Left lung (tissue), 10 donors: ENCODE data around the gene SPINK9. TPM values are rescaled to one million over a fixed set of nuclear protein-coding genes. Genes with fewer than 3 reads are reported as not detected.

Source experiments
- ATAC-seq: fragments of 200-7000 bp; cut with Tn5 transposase; one replicate; pipeline ENCODE4 v1.9.1; 2020; ENCODE audit warnings: moderate library complexity
- DNase-seq, 4 donors: peaks; one replicate each; pipeline ENCODE4 v3.0.0-alpha.2; 2013 to 2020
- H3K27ac ChIP-seq, 2 donors: fragments of 200-600 bp; sonication (generic) in 1 of 2; one replicate each; pipeline versions ENCODE4 v1.5.0 to v1.8.0; 2020 to 2021
- H3K27me3 ChIP-seq, 2 donors: fragments of 200-600 bp; sonication (generic) in 1 of 2; one replicate each; pipeline versions ENCODE4 v1.5.0 to v1.8.0; 2020 to 2021
- H3K36me3 ChIP-seq, 2 donors: fragments of 200-600 bp; sonication (generic) in 1 of 2; one replicate each; pipeline versions ENCODE4 v1.5.0 to v1.8.0; 2020 to 2021
- H3K4me1 ChIP-seq, 2 donors: fragments of 200-600 bp; one replicate each; pipeline ENCODE4 v1.8.0; 2021
- H3K4me3 ChIP-seq, 2 donors: fragments of 200-600 bp; sonication (generic) in 1 of 2; one replicate each; pipeline versions ENCODE4 v1.5.0 to v1.8.0; 2020 to 2021; ENCODE audit warnings: mild to moderate bottlenecking in 1 of 2
- H3K9me3 ChIP-seq, 2 donors: fragments of 200-600 bp; sonication (generic) in 1 of 2; one replicate each; pipeline versions ENCODE4 v1.5.0 to v1.8.0; 2020 to 2021
- intact Hi-C, 2 donors: fragments of 100-400 bp; cut with DNase I; formaldehyde crosslinking; loops; one replicate each; pipeline versions ENCODE4 v1.11.2 to v1.14.2; 2022
- polyA plus RNA-seq, 6 donors: library from polyadenylated mRNA; unstranded; fragments of 120-200 nt; gene quantifications; one replicate each; pipeline ENCODE4 v1.2.1, GENCODE V29; 2013; ENCODE audit not compliant: insufficient read length in 6 of 6
- total RNA-seq, 2 donors: library from RNA; stranded (reverse); fragmentation: NEBNext Ultra II Directional; extraction: Animal tissue kit (Norgen Biotek cat#: 25700); gene quantifications; one replicate each; pipeline ENCODE4 v1.2.1, GENCODE V29; 2021
- TF ChIP-seq, protein P1 (sequence below), 2 donors: fragments of 200-600 bp; sonication (generic) in 1 of 2; IDR thresholded peaks; one replicate each; pipeline versions ENCODE4 v1.5.0 to v1.8.0; 2021; ENCODE audit warnings: antibody characterized with exemption in 2 of 2
- donor health status: DM: no; HTN: yes; CAD: no.
- donor health status: DM: no; HTN: no; CAD: no.

The SPINK9 gene
- total and polyA plus RNA-seq, 8 donors, result 0.34 to 0.87 (median 0.67) TPM; not detected in 2

DNA sequence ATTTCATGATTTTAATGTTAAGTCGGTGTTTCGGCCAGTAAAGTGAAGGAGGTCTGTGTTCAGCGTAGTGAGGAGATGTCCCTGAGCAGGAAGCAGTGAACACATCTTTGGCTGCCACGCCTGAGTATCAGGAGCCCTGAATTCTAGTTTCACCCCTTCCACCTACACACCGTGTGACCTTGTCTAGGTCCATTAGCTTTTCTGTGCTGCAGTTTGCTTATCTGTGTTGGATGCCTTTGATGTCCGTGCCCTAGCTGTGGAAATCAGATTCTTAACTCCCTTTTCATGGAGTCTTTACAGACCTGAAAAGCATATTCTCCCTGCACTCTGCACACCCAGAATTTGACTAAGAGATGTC lies 49.0 kb downstream of the SPINK9 start:
- H3K36me3 ChIP-seq, result peaks cover 0 to 14% of the 10 kb centered on the region in 2 donors
- H3K27ac ChIP-seq, result peak overlapping the region; percentile 85 to 93
- TF ChIP-seq, protein P1, sequence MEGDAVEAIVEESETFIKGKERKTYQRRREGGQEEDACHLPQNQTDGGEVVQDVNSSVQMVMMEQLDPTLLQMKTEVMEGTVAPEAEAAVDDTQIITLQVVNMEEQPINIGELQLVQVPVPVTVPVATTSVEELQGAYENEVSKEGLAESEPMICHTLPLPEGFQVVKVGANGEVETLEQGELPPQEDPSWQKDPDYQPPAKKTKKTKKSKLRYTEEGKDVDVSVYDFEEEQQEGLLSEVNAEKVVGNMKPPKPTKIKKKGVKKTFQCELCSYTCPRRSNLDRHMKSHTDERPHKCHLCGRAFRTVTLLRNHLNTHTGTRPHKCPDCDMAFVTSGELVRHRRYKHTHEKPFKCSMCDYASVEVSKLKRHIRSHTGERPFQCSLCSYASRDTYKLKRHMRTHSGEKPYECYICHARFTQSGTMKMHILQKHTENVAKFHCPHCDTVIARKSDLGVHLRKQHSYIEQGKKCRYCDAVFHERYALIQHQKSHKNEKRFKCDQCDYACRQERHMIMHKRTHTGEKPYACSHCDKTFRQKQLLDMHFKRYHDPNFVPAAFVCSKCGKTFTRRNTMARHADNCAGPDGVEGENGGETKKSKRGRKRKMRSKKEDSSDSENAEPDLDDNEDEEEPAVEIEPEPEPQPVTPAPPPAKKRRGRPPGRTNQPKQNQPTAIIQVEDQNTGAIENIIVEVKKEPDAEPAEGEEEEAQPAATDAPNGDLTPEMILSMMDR (IDR thresholded peaks at IDR 0.05), result no peak
- peak overlapping the region; percentile 75 to 80 for H3K4me3 ChIP-seq
- no peaks in the 10 kb centered on the region for H3K9me3 ChIP-seq
- H3K4me1 ChIP-seq, result peaks cover 7 to 64% of the 10 kb centered on the region in 2 donors
- H3K27me3 ChIP-seq, result no peaks in the 10 kb centered on the region
- intact Hi-C loops, result no loop called here
- ATAC-seq, result peak; percentile 6
- DNase-seq, result peak in 1 of 4 donors; percentile 27

DNA sequence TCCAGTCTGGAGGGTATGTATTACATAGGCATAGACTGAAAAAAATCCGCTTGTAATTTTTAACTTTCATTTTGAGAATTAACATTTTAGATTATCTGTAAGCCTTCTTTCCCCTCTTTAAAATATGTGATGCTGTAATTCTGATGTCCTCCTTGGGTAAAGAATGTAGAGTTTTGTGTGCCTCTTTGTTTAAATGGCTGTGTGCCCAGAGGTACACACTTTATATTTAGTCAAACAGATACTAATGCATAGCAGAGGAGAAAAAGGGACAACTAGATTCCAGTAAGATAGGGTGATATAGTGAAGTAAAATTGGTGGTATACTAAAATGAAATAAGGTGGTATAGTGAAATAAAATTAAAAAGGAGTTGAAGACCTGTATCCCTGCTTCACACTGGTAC lies 49.7 kb downstream of the SPINK9 start:
- Histone ChIP-seq H3K27ac (peak overlapping the region in 1 of 2 donors; percentile 39), H3K36me3 (peaks cover 0 to 14% of the 10 kb centered on the region in 2 donors), H3K27me3 (no peaks in the 10 kb centered on the region), H3K4me3 (peak overlapping the region in 1 of 2 donors; percentile 80), H3K9me3 (no peaks in the 10 kb centered on the region), H3K4me1 (peaks cover 7 to 68% of the 10 kb centered on the region in 2 donors)
- TF ChIP-seq, protein P1 (IDR thresholded peaks at IDR 0.05), result no peak
- intact Hi-C loops, result no loop called here
- ATAC-seq (no peak), DNase-seq (no peak)

DNA sequence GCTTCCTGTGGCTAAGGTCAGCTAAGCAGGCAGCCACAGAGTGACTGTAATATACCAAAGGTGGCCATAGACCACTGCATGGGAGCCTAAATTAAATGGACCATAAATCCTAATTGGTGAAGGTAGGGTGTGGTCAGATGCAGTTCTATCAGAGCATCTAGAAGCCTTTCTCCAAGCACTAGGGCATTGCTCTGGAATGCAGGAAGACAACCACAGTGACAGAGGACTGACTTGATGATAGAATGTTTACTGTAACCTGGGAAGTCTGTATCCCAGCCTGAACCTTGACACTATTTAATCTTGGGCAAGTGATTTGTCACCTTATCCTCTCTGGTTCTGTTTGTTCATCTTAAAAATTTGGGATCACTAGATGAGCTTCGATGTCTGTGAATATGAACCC lies 50.7 kb downstream of the SPINK9 start:
- peaks cover 7 to 78% of the 10 kb centered on the region in 2 donors for H3K4me1 ChIP-seq
- ATAC-seq, result no peak
- TF ChIP-seq, protein P1 (IDR thresholded peaks at IDR 0.05), result no peak

DNA sequence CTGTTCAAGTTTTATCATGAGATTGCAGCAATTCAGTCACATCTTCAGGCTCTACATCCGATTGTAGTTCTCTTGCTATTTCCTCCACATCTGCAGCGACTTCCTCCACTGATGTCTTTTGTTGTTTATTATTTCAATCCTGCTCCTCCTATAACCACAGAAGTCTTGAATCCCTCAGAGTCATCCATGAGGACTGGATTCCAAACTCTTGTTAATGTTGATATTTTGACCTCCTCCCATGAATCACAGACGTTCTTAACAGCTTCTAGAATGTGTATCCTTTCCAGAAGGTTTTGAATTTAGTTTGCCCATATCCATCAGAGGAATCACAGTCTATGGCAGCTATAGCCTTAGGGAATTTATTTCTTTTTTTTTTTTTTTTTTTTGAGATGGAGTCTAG lies 52.0 kb downstream of the SPINK9 start:
- no peaks in the 10 kb centered on the region for H3K27me3 ChIP-seq
- no peak for DNase-seq
- intact Hi-C loops, result no loop called here
- H3K4me1 ChIP-seq, result peaks cover 7 to 86% of the 10 kb centered on the region in 2 donors
- TF ChIP-seq, protein P1 (IDR thresholded peaks at IDR 0.05), result no peak
- no peak overlapping the region for H3K27ac ChIP-seq
- H3K36me3 ChIP-seq, result peaks cover 0 to 14% of the 10 kb centered on the region in 2 donors
- H3K4me3 ChIP-seq, result no peak overlapping the region
- no peaks in the 10 kb centered on the region for H3K9me3 ChIP-seq
- no peak for ATAC-seq

More for the DNA sequence above, 50.7 kb downstream of the SPINK9 start:
- Histone ChIP-seq H3K4me3 (no peak overlapping the region), H3K9me3 (no peaks in the 10 kb centered on the region), H3K36me3 (peaks cover 0 to 14% of the 10 kb centered on the region in 2 donors), H3K27ac (no peak overlapping the region), H3K27me3 (no peaks in the 10 kb centered on the region)
- no peak for DNase-seq
- intact Hi-C loops, result no loop called here

DNA sequence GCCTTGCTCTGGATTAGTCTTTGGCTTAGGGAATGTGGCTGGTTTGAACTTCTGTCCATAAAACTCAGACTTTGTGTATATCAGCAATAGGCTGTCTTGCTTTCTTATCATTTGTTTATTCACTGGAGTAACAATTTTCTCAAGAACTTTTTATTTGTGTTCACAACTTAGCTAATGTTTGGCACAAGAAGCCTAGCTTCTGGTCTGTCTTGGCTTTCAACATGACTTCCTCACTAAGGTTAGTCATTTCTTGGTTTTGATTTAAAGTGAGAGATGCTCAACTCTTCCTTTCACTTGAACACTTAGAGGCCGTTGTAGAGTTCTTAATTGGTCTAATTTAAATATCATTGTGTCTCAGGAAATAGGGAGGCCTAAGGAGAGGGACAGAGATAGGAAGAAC lies 53.3 kb downstream of the SPINK9 start:
- H3K4me1 ChIP-seq, result peaks cover 7 to 87% of the 10 kb centered on the region in 2 donors
- DNase-seq, result no peak
- no peak for ATAC-seq
- TF ChIP-seq, protein P1 (IDR thresholded peaks at IDR 0.05), result no peak
- no peak overlapping the region for H3K27ac ChIP-seq
- peaks cover 0 to 14% of the 10 kb centered on the region in 2 donors for H3K36me3 ChIP-seq
- H3K9me3 ChIP-seq, result no peaks in the 10 kb centered on the region
- H3K4me3 ChIP-seq, result no peak overlapping the region
- no peaks in the 10 kb centered on the region for H3K27me3 ChIP-seq
- intact Hi-C loops, result no loop called here

Other genes starting within 250 kb of the SPINK9 start
- not detected for gene SPINK14, start 167.0 kb upstream of the SPINK9 start, total RNA-seq
- gene SPINK14, start 167.0 kb upstream of the SPINK9 start, polyA plus RNA-seq, result not detected
- gene SPINK6, start 132.5 kb upstream of the SPINK9 start, total RNA-seq, result under 1 TPM in 1 of 2 donors, not detected in 1; 0.42 TPM
- gene SPINK6, start 132.5 kb upstream of the SPINK9 start, polyA plus RNA-seq, result not detected
- gene MARCOL, start 97.0 kb upstream of the SPINK9 start, total RNA-seq, result not detected
- under 1 TPM in 2 of 6 donors, not detected in 4; 0.11 to 0.17 TPM for gene MARCOL, start 97.0 kb upstream of the SPINK9 start, polyA plus RNA-seq
- gene SPINK13, start 66.8 kb upstream of the SPINK9 start, total RNA-seq, result not detected
- 1 to 10 TPM in 3 of 6 donors, under 1 TPM in 3; 0.76 to 1.5 (median 1.1) TPM for gene SPINK13, start 66.8 kb upstream of the SPINK9 start, polyA plus RNA-seq
- gene SPINK7, start 23.1 kb upstream of the SPINK9 start, total RNA-seq, result not detected
- under 1 TPM; 0.54 to 0.83 (median 0.64) TPM for gene SPINK7, start 23.1 kb upstream of the SPINK9 start, polyA plus RNA-seq
- 10 to 100 TPM; 55.4 to 72.9 TPM for gene FBXO38, start 48.4 kb downstream of the SPINK9 start, total RNA-seq
- 10 to 100 TPM; 45.0 to 58.9 (median 49.5) TPM for gene FBXO38, start 48.4 kb downstream of the SPINK9 start, polyA plus RNA-seq